ENCODE measurements around the gene NHSL2.

GRCh38 chrX:71885099-71885498, 25.5 kb upstream of the NHSL2 start:
- TF ChIP-seq CTCF (IDR thresholded peaks at IDR 0.05) (no peak), POLR2A (IDR thresholded peaks at IDR 0.05) (no peak)

Measured in thyroid gland (tissue), 4 donors.